NCI-H526 treated with DMSO at 0.1 percent for 48 hours (cell line): ENCODE data around the gene IRF4.

ENCODE experiments used
- DNase-seq: peaks from one replicate; lab custom pipeline; 2025; lab: John Stamatoyannopoulos, UW

IRF4 gene

DNA sequence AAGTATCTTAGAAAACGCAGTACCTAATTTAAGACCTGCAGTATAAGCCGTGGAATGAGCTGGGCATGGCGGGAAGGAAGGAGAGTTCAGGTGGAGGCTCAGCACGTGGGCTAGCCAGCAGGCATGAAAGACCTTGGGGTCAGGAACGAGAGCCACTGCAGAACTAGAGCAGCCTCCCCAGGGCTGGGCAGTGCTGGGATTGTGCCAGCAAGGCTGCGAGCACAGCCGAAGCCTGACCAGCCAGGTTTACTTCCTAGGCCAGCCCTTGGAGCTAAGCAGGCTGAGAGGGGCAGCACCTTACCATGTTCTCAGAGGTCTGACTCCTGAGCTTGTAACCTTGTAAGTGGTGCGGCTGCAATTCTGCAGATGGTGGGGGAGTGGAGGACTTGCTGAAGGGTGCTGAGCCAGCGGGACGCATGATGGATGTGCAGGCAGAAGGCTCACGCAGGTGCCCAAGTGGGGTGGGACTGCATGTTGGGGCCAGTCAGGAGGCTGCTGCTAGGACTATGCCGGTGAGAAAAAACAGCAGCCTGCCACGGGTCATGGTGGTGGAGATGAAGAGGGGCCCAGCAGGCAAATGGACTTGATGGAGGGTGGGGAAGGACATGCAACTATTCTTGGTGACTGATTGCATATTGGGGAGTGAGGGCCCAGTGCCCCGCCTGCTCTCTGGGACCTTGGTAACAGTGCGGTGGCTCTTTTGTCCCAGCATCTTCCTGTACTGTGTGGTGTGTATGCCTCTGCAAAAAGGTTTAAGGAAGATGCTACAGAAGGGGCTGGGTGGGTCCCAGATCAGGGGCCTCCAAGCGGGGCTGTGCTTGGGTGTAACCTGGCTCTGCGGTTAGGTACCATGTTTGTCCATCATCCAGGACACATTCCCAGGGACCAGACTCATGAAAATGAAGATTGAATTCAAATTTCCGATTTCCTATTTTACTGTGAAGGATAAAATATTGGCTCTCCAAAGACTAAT, 37.6 kb upstream of the IRF4 start:
- no peak for DNase-seq

DNA sequence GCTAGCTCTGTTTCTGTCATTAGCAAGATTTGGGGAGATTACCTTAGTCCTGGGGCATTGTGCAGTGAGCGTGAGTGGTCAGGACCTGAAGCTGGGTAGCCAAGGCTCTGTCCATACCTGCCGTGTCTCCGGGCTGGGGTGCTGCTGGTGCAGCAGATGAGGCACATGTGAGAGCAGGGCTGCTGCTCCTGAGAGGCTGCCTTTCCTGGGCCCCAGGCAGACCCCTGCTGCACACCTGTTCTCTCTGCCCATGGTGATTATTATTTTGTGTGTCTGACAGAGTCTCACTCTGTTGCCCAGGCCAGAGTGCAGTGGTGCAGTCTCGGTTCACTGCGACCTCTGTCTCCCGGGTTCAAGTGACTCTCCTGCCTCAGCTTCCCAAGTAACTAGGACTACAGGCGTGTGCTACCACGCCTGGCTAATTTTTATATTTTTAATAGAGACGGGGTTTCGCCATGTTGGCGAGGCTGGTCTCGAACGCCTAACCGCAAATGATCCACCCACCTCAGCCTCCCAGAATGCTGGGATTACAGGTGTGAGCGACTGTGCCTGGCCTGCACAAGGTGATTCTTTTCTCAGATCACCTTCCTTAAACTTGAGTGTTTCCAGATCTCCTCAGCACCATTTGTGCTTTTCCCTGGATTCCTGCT, 36.8 kb upstream of the IRF4 start:
- no peak for DNase-seq

GRCh38 chr6:355373-356208, 36.0 kb upstream of the IRF4 start:
- no peak for DNase-seq

GRCh38 chr6:356828-357251, 34.7 kb upstream of the IRF4 start:
- no peak for DNase-seq

DNA sequence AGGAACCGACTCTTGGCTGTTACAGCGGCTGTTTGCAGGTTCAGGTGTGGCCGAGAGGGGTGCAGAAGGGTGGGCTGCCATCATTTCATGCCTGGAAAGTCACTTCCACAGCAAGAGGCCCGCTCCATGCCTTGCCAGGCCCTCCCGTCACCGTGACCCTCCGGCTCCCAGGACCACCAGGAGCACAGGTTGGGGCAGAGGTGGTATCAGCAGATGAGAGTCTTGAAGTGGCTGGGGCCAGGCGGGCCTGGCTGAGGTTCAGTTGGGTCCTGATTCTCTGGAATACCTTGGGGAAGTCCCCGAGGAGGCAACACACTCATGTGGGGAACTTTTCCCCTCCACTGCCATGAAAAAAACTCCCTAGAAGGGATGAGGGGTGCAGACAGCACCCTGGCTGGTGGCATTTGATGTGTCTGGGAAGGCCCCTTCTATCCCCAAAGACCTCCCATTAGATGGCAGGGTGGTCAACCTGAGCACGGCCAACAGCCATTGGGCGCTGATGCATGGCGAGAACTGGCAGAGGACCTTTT, 34.2 kb upstream of the IRF4 start:
- DNase-seq: no peak

GRCh38 chr6:357791-358341, 33.7 kb upstream of the IRF4 start:
- DNase-seq: no peak

GRCh38 chr6:358432-358831, 33.1 kb upstream of the IRF4 start:
- no peak for DNase-seq

DNA sequence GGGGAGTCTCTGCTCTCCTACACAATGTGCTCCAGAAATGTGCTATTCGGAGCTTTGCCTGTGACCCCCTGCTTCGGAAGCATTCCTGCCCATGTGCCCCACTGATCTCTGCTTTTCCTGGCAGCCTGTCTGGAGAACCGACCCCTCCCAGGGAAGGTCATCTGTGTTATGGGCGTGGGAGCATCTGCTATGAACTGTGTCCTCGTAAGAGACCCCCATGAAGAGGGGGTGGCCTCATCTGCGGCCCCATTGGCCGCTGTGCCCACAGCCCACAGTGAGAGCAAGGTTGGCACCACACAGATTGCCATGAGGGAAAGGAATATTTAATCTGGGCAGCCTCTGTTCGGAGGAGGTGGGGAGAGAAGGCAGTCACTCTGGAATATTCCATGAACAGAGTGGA, 32.7 kb upstream of the IRF4 start:
- no peak for DNase-seq

- DNase-seq: no peak
These were observed 32.1 kb upstream of the IRF4 start for GRCh38 chr6:359261-360035.

GRCh38 chr6:360349-360748, 31.2 kb upstream of the IRF4 start:
- no peak for DNase-seq

DNA sequence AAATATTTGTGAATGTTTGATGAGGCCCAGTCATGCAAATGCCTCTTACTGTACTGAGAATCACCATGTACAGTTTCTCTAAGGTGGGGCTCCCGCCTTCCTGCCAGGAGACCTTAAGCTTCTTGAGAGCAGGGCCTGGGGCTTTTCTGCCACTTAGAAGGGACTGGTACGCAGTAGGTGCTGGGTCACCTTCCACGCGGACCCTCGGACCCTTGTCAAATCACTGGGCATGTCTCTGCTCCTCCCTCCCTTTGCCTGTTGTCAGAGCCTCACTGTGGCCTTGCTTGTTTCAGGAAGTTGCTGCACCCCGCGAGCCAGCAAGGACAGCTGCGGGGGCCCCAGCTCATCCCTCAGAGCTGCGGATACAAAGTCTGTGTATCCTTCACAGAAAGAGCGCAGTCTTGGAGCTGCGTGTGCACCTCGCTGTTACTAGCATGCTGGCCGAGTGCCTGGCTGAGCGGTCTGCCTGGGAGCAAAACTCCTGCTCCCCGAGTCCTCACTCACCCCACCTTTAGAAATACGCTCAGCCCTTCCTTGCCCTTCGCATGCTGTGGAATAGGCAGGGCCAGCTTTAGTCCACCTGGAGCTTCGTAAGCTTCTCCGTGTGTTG, 30.7 kb upstream of the IRF4 start:
- DNase-seq: no peak

DNA sequence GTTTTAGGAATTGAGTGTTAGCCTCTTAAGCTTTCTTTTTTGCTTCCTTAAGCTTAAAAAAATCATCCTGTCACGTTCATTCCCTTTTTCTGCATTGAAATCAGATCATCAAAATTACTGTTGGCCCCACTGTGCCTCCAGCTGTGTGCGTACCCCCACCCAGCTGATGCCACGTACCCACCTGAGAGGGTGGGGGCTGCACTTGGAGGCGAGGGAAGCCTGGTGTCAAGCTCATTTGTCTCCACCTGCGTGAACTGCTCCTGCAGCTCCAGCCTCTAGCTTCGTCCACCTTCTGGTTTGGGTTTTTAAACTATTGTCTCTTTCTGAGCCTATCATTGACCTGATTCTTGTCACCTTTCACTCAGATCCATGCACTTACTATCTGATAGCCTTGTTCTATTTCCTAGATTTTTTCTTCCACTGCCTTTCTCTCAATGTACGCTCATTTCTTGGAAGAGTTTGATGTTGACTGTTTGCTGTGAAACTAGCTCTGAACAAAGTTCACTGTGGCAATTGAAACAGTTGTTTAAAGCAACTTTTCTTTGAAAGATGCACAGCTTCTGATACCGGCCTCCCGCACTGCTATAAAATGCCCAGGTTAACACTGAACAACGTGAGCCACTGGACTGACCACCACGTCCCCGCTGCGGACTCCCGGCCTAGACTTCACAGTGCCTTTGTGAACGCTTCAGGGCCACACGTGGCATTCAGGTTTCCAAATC, 30.0 kb upstream of the IRF4 start:
- no peak for DNase-seq

DNA sequence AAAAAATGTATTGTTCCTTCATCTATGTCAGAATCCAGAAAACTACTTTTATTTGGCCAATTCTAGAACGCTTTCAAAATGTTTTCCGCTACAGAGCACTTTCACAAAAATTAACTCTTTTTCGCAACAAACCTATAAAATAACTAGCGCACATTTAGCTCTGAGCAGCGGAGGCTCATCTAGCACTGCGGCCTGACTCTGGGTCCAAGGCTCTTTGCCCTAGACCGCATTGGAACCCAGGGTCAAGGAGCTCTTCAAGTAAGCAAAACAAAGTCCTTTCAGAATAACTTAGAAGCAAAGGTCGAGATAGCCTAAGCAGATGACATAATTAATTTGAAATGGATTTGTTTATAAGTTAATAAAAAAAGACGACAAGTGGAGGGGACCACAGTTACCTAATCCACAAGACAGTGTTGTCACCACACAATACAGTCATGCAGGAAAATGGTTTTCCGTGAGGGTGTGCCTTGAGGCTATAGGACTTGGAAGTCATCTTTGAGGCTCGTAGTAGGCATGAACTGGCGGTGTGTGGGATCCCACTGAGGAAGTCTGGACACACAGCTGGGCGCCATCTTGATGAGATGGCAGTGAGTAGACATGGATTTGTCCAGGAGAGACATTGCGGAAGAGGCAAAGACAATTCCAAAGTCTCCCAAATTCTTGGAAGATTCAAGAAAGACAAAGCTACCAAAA, 29.2 kb upstream of the IRF4 start:
- no peak for DNase-seq

DNA sequence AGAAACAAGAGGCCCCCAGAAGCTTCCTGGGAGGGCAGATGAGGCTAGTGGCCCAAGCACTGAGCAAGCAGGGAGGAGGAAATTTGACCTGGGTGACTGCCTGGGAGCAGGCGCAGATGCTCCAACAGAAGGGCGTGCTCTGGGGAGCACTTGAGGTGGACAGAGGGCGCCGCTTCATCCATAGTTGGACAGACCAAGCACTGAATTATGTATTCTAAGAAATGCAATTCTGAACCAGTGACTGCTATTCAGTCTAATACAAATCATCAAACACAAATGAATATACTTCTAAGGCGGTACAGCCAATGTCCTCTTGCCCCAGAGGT, 28.7 kb upstream of the IRF4 start:
- no peak for DNase-seq

- DNase-seq: no peak
These were observed 28.3 kb upstream of the IRF4 start for GRCh38 chr6:363291-363690.

GRCh38 chr6:363909-364308, 27.6 kb upstream of the IRF4 start:
- DNase-seq: no peak

GRCh38 chr6:364609-365540, 26.7 kb upstream of the IRF4 start:
- DNase-seq: no peak

DNA sequence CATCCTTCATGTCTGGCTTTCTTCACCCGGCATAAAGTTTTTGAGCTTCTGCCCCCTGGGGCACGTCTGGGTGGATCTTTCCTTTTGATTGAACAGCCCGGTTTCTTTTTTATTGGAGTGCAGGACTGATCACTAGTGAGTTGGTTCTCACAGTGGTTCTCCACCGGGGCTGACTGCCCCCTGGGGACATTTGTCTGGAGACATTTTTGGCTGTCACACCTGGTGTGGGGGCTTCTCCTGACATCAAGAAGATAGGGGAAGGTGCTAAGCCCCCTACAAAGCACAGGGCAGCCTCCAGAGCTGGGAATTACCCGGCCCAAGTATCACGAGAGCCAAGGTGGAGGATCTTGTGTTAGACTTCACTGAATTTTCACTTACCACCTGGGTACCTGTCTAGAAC, 25.7 kb upstream of the IRF4 start:
- no peak for DNase-seq
